Measurements from ENCODE around the gene ITGA6. TPM values are rescaled to one million over a fixed set of nuclear protein-coding genes. Genes with fewer than 3 reads are reported as not detected.

The ITGA6 gene
- total RNA-seq, 1 experiment from 2014 or later, result 93.1 TPM

DNA sequence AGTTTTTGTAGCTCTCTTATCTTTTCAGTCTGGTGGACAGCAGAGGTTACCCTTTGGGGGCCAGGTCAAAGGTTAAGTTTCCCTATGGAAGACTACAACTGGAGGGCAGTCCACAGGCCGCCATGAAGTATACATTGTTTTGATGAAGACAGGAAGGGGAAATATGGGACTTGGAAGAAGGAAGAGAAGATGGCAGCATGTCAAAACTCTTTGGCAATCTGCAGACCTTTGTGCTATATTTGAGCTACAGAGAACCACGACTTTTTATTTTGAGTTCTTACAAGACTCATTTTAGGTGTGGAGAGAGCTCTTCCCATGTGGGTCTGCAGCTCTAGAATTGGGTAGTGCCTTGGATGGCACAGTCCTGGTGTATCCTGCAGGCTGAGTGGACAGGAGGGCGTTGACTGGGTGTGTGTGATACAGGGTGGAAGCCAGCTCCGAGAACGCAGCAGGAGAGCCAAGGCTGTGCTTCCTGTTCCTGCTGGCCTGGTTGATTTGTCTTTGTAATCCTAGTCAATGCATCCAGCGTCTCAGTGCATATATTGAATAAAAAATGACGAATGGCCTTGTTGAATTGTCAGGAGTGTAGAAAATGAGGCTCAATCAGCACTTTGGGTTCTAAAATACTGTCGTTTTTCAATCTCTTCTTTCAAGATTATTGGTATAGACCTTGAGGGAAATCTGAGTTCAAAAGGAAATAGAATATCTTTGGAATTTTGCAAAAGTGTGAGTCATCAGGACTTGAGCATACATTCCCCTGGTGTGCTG lies 11.5 kb downstream of the ITGA6 start (continued):
- TF ChIP-seq ZBTB33 (IDR thresholded peaks at IDR 0.05; ENCODE audit: extremely low read depth, insufficient replicate concordance, low read length), result no peak
- TF ChIP-seq FOSL1 (IDR thresholded peaks at IDR 0.05; ENCODE audit: low read depth), result peak; percentile 74
- no peak for TF ChIP-seq EZH2phosphoT487 (IDR thresholded peaks at IDR 0.05; ENCODE audit: borderline replicate concordance)
- peak; percentile 81 for TF ChIP-seq SIN3A (IDR thresholded peaks at IDR 0.05; ENCODE audit: low read depth)
- TF ChIP-seq POLR2AphosphoS5 (IDR thresholded peaks at IDR 0.05; ENCODE audit: low read depth, low read length), result peak; percentile 42
- TF ChIP-seq TCF7L2 (IDR thresholded peaks at IDR 0.05; ENCODE audit: borderline replicate concordance, extremely low read depth, insufficient read depth, insufficient read length), result peak; percentile 66
- TF ChIP-seq JUND (IDR thresholded peaks at IDR 0.05), result peak; percentile 74
- no peak for TF ChIP-seq EZH2 (IDR thresholded peaks at IDR 0.05)
- peak; percentile 66 for TF ChIP-seq CBX3 (IDR thresholded peaks at IDR 0.05; ENCODE audit: low read depth)
- no peak for TF ChIP-seq YY1 (IDR thresholded peaks at IDR 0.05; ENCODE audit: extremely low read depth, insufficient replicate concordance, low read depth, low read length)
- TF ChIP-seq MAX (IDR thresholded peaks at IDR 0.05), result peak; percentile 80
- TF ChIP-seq ELF1 (IDR thresholded peaks at IDR 0.05; ENCODE audit: borderline replicate concordance, low read depth), result no peak
- TF ChIP-seq ZFX (IDR thresholded peaks at IDR 0.05), result no peak
- TF ChIP-seq POLR2A (IDR thresholded peaks at IDR 0.05; ENCODE audit: borderline replicate concordance, extremely low read depth, insufficient read depth, insufficient read length), result no peak
- TF ChIP-seq, protein P1, sequence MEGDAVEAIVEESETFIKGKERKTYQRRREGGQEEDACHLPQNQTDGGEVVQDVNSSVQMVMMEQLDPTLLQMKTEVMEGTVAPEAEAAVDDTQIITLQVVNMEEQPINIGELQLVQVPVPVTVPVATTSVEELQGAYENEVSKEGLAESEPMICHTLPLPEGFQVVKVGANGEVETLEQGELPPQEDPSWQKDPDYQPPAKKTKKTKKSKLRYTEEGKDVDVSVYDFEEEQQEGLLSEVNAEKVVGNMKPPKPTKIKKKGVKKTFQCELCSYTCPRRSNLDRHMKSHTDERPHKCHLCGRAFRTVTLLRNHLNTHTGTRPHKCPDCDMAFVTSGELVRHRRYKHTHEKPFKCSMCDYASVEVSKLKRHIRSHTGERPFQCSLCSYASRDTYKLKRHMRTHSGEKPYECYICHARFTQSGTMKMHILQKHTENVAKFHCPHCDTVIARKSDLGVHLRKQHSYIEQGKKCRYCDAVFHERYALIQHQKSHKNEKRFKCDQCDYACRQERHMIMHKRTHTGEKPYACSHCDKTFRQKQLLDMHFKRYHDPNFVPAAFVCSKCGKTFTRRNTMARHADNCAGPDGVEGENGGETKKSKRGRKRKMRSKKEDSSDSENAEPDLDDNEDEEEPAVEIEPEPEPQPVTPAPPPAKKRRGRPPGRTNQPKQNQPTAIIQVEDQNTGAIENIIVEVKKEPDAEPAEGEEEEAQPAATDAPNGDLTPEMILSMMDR (IDR thresholded peaks at IDR 0.05 in 2 of 3, conservative IDR thresholded peaks at IDR 0.05 in 1 of 3; ENCODE audit: borderline replicate concordance in 1 of 3, insufficient read depth in 1 of 3, low read depth in 2 of 3, low read length in 2 of 3), result no peak

Measured in HCT116 (cell line).